C4-2B (cell line): ENCODE measurements around the gene ICOS.

ENCODE experiments used
- CTCF ChIP-seq: fragments of 450-650 bp; conservative IDR thresholded peaks from 2 replicates; pipeline ENCODE4 v1.5.1; 2017; ENCODE audit warnings: mild to moderate bottlenecking
- ZFX ChIP-seq: fragments of 450-650 bp; IDR thresholded peaks from 2 replicates; pipeline ENCODE4 v1.6.1; 2017

- no peak for TF ChIP-seq CTCF
- TF ChIP-seq ZFX = no peak
These were observed 30.9 kb upstream of the ICOS start for GRCh38 chr2:203905656-203906055.
